ACHN (cell line): ENCODE data around the gene IRF4.
"Not testable (repeated sequence)": the region's sequence is repeated elsewhere in the genome, so short reads cannot be mapped to it uniquely, and the experiment has no call there.

Experiments
- DNase-seq: peaks from one replicate; pipeline ENCODE4 v3.0.0-alpha.2; 2015
- in situ Hi-C: cut with HindIII; loops from 2 replicates; pipeline ENCODE4 v1.10.0; 2017; ENCODE audit warnings: low sequenced_read_pairs, low pct_ligation_motif_present, low pct_unique_long_range_greater_than_20kb

Gene IRF4

GRCh38 chr6:363291-363690 lies 28.3 kb upstream of the IRF4 start:
- in situ Hi-C loops: no loop called here

GRCh38 chr6:363909-364308 lies 27.6 kb upstream of the IRF4 start:
- in situ Hi-C loops: no loop called here

More at GRCh38 chr6:363291-363690, 28.3 kb upstream of the IRF4 start:
- DNase-seq: no peak

GRCh38 chr6:364609-365540 lies 26.7 kb upstream of the IRF4 start:
- peak; percentile 44 for DNase-seq
- in situ Hi-C loops: no loop called here

More at GRCh38 chr6:363909-364308, 27.6 kb upstream of the IRF4 start:
- no peak for DNase-seq

GRCh38 chr6:365835-366234 lies 25.7 kb upstream of the IRF4 start:
- DNase-seq: no peak
- in situ Hi-C loops: no loop called here

- in situ Hi-C loops: no loop called here
- DNase-seq: no peak
Measured at GRCh38 chr6:366389-367297, 24.9 kb upstream of the IRF4 start.

- in situ Hi-C loops: no loop called here
- DNase-seq: no peak
Measured at GRCh38 chr6:367298-367794, 24.2 kb upstream of the IRF4 start.

GRCh38 chr6:367891-368630 lies 23.5 kb upstream of the IRF4 start:
- no peak for DNase-seq
- in situ Hi-C loops: no loop called here

- in situ Hi-C loops: no loop called here
- no peak for DNase-seq
Measured at GRCh38 chr6:369559-370431, 21.8 kb upstream of the IRF4 start.

- DNase-seq: no peak
- in situ Hi-C loops: no loop called here
Measured at GRCh38 chr6:370555-370954, 21.0 kb upstream of the IRF4 start.

GRCh38 chr6:371851-372250 lies 19.7 kb upstream of the IRF4 start:
- in situ Hi-C loops, DNase-seq: not testable (repeated sequence)

GRCh38 chr6:372336-372911 lies 19.1 kb upstream of the IRF4 start:
- DNase-seq: no peak
- in situ Hi-C loops: no loop called here

GRCh38 chr6:373031-373430 lies 18.5 kb upstream of the IRF4 start:
- no peak for DNase-seq
- in situ Hi-C loops: no loop called here

GRCh38 chr6:373773-374724 lies 17.5 kb upstream of the IRF4 start:
- no peak for DNase-seq
- in situ Hi-C loops: no loop called here

GRCh38 chr6:374956-375355 lies 16.6 kb upstream of the IRF4 start:
- in situ Hi-C loops: no loop called here
- DNase-seq: no peak

- in situ Hi-C loops: no loop called here
- no peak for DNase-seq
Measured at GRCh38 chr6:376827-377640, 14.5 kb upstream of the IRF4 start.

- DNase-seq, in situ Hi-C loops: not testable (repeated sequence)
Measured at GRCh38 chr6:377641-378020, 13.9 kb upstream of the IRF4 start.
